Central memory CD8-positive, alpha-beta T cell (primary cell): ENCODE data around the gene KLHL29.
A peak's percentile ranks its signal among the peaks of the same experiment; 100 is the strongest.

Experiments
- ATAC-seq: fragments of 150-1000 bp; cut with Tn5 transposase; replicated peaks from 2 replicates; pipeline ENCODE4 v1.10.0; 2022; ENCODE audit warnings: mild to moderate bottlenecking, moderate FRiP score, moderate number of reproducible peaks; ENCODE audit not compliant: poor library complexity, severe bottlenecking; ENCODE audit errors: extremely low read depth
- DNase-seq, 2 donors: peaks; one replicate each; pipeline ENCODE4 v3.0.0; 2021; ENCODE audit warnings: low spot score in 2 of 2
- H3K27ac Mint-ChIP-seq: one replicate; pipeline ENCODE4 v1.8.0; 2022; ENCODE audit warnings: low read depth, mild to moderate bottlenecking, moderate library complexity, mixed read lengths
- H3K27me3 Mint-ChIP-seq: one replicate; pipeline ENCODE4 v1.8.0; 2022; ENCODE audit warnings: mixed read lengths
- H3K36me3 Mint-ChIP-seq: one replicate; pipeline ENCODE4 v1.8.0; 2022; ENCODE audit warnings: mild to moderate bottlenecking, moderate library complexity, mixed read lengths; ENCODE audit not compliant: insufficient read depth
- H3K4me1 Mint-ChIP-seq: one replicate; pipeline ENCODE4 v1.8.0; 2022; ENCODE audit warnings: mixed read lengths
- H3K4me3 Mint-ChIP-seq: one replicate; pipeline ENCODE4 v1.8.0; 2022; ENCODE audit warnings: mild to moderate bottlenecking, moderate library complexity, mixed read lengths
- H3K9me3 Mint-ChIP-seq: one replicate; pipeline ENCODE4 v1.8.0; 2022; ENCODE audit warnings: mixed read lengths

Gene KLHL29

GRCh38 chr2:23377771-23378170 is 7.2 kb upstream of the KLHL29 start:
- Mint-ChIP-seq H3K4me3 (no peak overlapping the region), H3K4me1 (peaks cover 11% of the 10 kb centered on the region), H3K27me3 (peaks cover 53% of the 10 kb centered on the region), H3K27ac (no peak overlapping the region), H3K9me3 (no peaks in the 10 kb centered on the region), H3K36me3 (no peaks in the 10 kb centered on the region)
- DNase-seq (no peak), ATAC-seq (no peak)

DNA sequence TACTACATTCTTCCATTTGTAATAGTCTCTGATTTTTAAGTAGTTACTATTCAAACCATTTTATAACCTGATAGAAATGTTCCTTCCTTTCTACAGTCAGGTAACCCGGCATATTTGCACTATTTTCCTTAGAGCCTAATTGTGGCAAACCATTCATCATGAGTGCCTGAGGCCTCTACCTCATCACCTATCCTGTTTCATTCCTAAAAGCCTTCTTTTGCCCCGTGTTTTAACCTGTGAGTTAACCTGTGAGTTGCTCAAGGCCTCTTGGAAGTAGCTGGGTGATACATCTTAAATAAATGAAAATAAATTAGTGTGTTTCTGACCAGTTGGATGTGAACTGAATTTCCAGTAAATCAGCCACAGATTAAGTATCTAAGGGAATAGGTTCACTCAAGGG is 6.5 kb upstream of the KLHL29 start:
- Mint-ChIP-seq H3K27ac (no peak overlapping the region), H3K4me3 (no peak overlapping the region), H3K27me3 (peaks cover 61% of the 10 kb centered on the region), H3K9me3 (no peaks in the 10 kb centered on the region), H3K36me3 (no peaks in the 10 kb centered on the region), H3K4me1 (peaks cover 11% of the 10 kb centered on the region)
- ATAC-seq (no peak), DNase-seq (no peak)

DNA sequence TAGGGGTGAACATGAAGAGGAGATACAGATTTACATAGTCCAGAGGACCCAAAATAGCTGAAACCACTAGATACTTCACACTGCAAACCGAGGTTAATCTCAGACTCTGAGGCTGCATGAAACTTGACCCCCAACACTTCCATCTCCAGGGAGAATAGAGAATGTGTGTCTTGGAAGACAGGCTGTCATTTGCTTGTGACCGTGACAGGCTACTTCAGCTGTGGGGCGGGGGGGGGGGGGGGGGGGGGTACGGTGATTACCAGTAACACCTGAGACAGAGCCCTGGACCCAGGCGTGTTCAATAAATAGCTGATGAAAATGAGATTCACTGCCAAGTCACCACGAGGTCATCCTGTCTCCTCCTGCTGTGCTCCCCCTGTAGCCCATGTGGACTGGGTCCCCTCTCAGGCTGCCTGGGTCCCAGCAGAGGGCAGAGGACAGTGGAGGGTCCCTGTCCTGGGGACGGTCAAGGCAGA is 5.7 kb upstream of the KLHL29 start:
- no peak for ATAC-seq
- H3K27ac Mint-ChIP-seq, result no peak overlapping the region
- H3K27me3 Mint-ChIP-seq, result peaks cover 68% of the 10 kb centered on the region
- H3K4me3 Mint-ChIP-seq, result no peak overlapping the region
- peaks cover 14% of the 10 kb centered on the region for H3K4me1 Mint-ChIP-seq
- H3K36me3 Mint-ChIP-seq, result no peaks in the 10 kb centered on the region
- no peak for DNase-seq
- H3K9me3 Mint-ChIP-seq, result no peaks in the 10 kb centered on the region

DNA sequence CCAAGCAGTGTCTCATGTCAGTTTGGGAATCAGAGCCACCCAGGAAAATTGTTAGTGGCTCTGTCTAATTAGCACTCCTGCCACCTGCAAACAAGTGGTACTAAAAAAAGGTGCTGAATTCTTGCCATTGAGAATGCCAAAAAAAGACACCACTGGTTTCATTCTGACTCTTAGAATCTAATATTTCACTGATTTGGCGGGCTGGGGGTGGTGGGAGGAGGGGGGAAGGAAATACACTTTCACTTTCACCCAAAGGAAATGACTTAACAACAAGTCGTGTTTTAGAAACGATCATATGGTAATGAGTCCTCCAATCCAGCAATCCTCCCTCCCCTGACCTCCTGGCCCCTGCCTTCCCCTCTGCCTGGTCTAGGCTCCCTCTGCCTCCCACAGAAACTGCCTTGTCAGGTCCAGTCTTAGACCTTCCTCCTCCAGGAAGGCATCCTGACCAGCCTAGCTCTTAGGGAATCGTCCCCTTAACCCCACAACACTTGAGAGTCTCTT is 4.4 kb upstream of the KLHL29 start:
- Mint-ChIP-seq H3K36me3 (peaks cover 2% of the 10 kb centered on the region), H3K4me1 (peaks cover 17% of the 10 kb centered on the region), H3K9me3 (no peaks in the 10 kb centered on the region), H3K4me3 (peak overlapping the region; percentile 67), H3K27me3 (peaks cover 62% of the 10 kb centered on the region), H3K27ac (peak overlapping the region; percentile 35)
- DNase-seq (no peak), ATAC-seq (no peak)

DNA sequence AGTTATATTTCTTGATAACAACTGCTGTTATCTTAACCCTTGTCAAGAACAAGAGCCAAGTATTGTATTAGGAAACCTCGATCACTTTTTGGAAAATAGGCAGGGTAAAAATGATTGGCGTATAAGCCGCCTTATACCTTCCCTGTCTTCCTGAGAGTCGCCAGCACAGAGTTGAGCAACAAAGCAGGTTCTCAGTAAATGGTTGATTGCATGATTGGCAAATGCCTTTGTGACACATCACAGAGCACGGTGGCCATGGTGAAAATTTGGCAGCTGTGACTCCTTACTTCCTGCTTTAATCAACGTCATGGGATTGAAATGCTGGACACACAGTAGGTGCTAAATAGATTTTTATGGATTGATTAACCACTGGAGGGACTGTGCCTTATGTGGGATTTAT is 3.9 kb upstream of the KLHL29 start:
- Mint-ChIP-seq H3K27me3 (peaks cover 60% of the 10 kb centered on the region), H3K4me3 (peak overlapping the region; percentile 67), H3K9me3 (no peaks in the 10 kb centered on the region), H3K4me1 (peaks cover 18% of the 10 kb centered on the region), H3K36me3 (peaks cover 2% of the 10 kb centered on the region), H3K27ac (peak overlapping the region; percentile 35)
- DNase-seq (no peak), ATAC-seq (no peak)

GRCh38 chr2:23381485-23381884 is 3.5 kb upstream of the KLHL29 start:
- Mint-ChIP-seq H3K4me1 (peaks cover 22% of the 10 kb centered on the region), H3K27me3 (peaks cover 60% of the 10 kb centered on the region), H3K27ac (peak overlapping the region; percentile 35), H3K36me3 (peaks cover 2% of the 10 kb centered on the region), H3K4me3 (no peak overlapping the region), H3K9me3 (no peaks in the 10 kb centered on the region)
- ATAC-seq (no peak), DNase-seq (no peak)

GRCh38 chr2:23383100-23383499 is 1.9 kb upstream of the KLHL29 start:
- Mint-ChIP-seq H3K27me3 (peaks cover 63% of the 10 kb centered on the region), H3K27ac (no peak overlapping the region), H3K36me3 (peaks cover 2% of the 10 kb centered on the region), H3K4me3 (no peak overlapping the region), H3K4me1 (peaks cover 23% of the 10 kb centered on the region), H3K9me3 (no peaks in the 10 kb centered on the region)
- DNase-seq (no peak), ATAC-seq (no peak)

DNA sequence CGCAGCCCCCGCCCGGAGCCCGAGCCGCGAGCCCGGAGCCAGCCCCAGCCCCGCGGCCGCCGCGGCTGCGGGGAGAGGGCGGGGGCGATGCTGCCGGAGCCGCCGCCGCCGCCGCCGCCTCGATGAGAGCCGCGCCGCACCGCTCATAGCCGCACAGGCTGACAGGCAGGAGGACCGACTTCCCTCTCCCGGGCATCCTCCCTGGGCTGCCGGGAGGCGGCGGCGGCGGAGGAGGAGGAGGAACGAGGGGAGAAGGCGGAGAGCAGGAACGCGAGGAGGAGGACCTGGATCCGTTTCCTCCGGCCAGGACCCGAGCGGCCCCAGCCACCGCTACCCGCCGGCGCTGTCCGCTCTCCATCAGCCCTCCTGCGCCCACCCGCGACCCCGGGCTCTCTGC is 370 bp downstream of the KLHL29 start:
- ATAC-seq (peak; percentile 29), DNase-seq (no peak)
- peaks cover 20% of the 10 kb centered on the region for H3K4me1 Mint-ChIP-seq
- peaks cover 2% of the 10 kb centered on the region for H3K36me3 Mint-ChIP-seq
- no peaks in the 10 kb centered on the region for H3K9me3 Mint-ChIP-seq
- no peak overlapping the region for H3K27ac Mint-ChIP-seq
- peak overlapping the region; percentile 47 for H3K4me3 Mint-ChIP-seq
- peaks cover 84% of the 10 kb centered on the region for H3K27me3 Mint-ChIP-seq

- Mint-ChIP-seq H3K27ac (no peak overlapping the region), H3K4me1 (peaks cover 15% of the 10 kb centered on the region), H3K36me3 (peaks cover 3% of the 10 kb centered on the region), H3K4me3 (peak overlapping the region; percentile 47), H3K9me3 (no peaks in the 10 kb centered on the region), H3K27me3 (peaks cover 84% of the 10 kb centered on the region)
- no peak for ATAC-seq
- no peak for DNase-seq
These were observed 864 bp downstream of the KLHL29 start for GRCh38 chr2:23385748-23386338.

- Mint-ChIP-seq H3K4me3 (peak overlapping the region; percentile 48), H3K9me3 (no peaks in the 10 kb centered on the region), H3K36me3 (peaks cover 4% of the 10 kb centered on the region), H3K27ac (no peak overlapping the region), H3K27me3 (peaks cover 84% of the 10 kb centered on the region), H3K4me1 (peaks cover 12% of the 10 kb centered on the region)
- DNase-seq, result no peak
- ATAC-seq, result no peak
These were observed 1.6 kb downstream of the KLHL29 start for GRCh38 chr2:23386339-23387220.

GRCh38 chr2:23387221-23387550 is 2.2 kb downstream of the KLHL29 start:
- peaks cover 4% of the 10 kb centered on the region for H3K36me3 Mint-ChIP-seq
- peak overlapping the region; percentile 48 for H3K4me3 Mint-ChIP-seq
- H3K4me1 Mint-ChIP-seq, result peaks cover 12% of the 10 kb centered on the region
- ATAC-seq (no peak), DNase-seq (no peak)
- H3K27ac Mint-ChIP-seq, result no peak overlapping the region
- H3K9me3 Mint-ChIP-seq, result no peaks in the 10 kb centered on the region
- peaks cover 84% of the 10 kb centered on the region for H3K27me3 Mint-ChIP-seq

DNA sequence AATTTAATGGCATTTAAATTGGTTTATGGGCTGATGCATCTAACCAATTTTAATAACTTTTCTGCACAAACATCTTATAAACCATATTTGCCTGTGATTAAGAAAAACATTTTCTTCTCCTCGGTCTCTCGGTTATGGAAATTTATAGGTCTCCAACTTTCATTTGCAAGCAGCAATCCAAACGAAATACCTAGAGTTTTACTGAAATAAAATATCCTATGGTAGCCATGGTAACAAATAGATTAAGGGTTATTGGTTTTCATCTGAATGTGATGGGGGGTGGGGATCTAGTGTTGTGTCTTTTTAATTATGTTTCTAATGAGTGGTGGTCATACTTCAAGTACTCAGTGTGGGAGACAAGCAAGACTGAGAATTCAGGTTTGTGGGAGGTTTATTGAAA is 2.9 kb downstream of the KLHL29 start:
- H3K4me1 Mint-ChIP-seq, result peaks cover 12% of the 10 kb centered on the region
- ATAC-seq, result no peak
- H3K27ac Mint-ChIP-seq, result no peak overlapping the region
- no peak overlapping the region for H3K4me3 Mint-ChIP-seq
- H3K9me3 Mint-ChIP-seq, result no peaks in the 10 kb centered on the region
- DNase-seq, result no peak
- H3K36me3 Mint-ChIP-seq, result peaks cover 4% of the 10 kb centered on the region
- H3K27me3 Mint-ChIP-seq, result peaks cover 84% of the 10 kb centered on the region

- H3K36me3 Mint-ChIP-seq, result peaks cover 4% of the 10 kb centered on the region
- DNase-seq, result no peak
- peaks cover 84% of the 10 kb centered on the region for H3K27me3 Mint-ChIP-seq
These were observed 3.3 kb downstream of the KLHL29 start for GRCh38 chr2:23388294-23388693.

More at GRCh38 chr2:23388294-23388693, 3.3 kb downstream of the KLHL29 start:
- no peak for ATAC-seq
- Mint-ChIP-seq H3K27ac (no peak overlapping the region), H3K4me3 (no peak overlapping the region), H3K4me1 (peaks cover 12% of the 10 kb centered on the region), H3K9me3 (no peaks in the 10 kb centered on the region)
